Loucy (cell line): ENCODE data around the gene EFNA3.

Experiments used
- H2AFZ ChIP-seq: fragments of 200-600 bp; sonication (generic); 2 replicates; pipeline ENCODE4 v1.6.0; 2016; ENCODE audit warnings: antibody characterized with exemption, mild to moderate bottlenecking, low read length, moderate library complexity
- H3F3A ChIP-seq: fragments of 200-600 bp; 2 replicates; pipeline ENCODE4 v1.6.0; 2016; ENCODE audit warnings: antibody characterized with exemption, low read depth, mild to moderate bottlenecking
- H3K27me3 ChIP-seq: fragments of 200-600 bp; sonication (generic); 2 replicates; pipeline ENCODE4 v1.6.1; 2014; ENCODE audit warnings: low read length, mild to moderate bottlenecking; ENCODE audit not compliant: insufficient read depth, poor library complexity, severe bottlenecking
- H3K36me3 ChIP-seq: fragments of 200-600 bp; sonication (generic); 2 replicates; pipeline ENCODE4 v1.6.1; 2016; ENCODE audit warnings: low read length; ENCODE audit not compliant: insufficient read depth
- H3K4me1 ChIP-seq: fragments of 200-600 bp; sonication (generic); 2 replicates; pipeline ENCODE4 v1.5.1; 2014; ENCODE audit warnings: low read length, mild to moderate bottlenecking; ENCODE audit not compliant: insufficient read depth, poor library complexity, severe bottlenecking
- H3K4me2 ChIP-seq: fragments of 200-600 bp; sonication (generic); 2 replicates; pipeline ENCODE4 v1.6.0; 2014; ENCODE audit warnings: antibody characterized with exemption, low read length, low read depth, mild to moderate bottlenecking; ENCODE audit not compliant: poor library complexity, severe bottlenecking
- H3K4me3 ChIP-seq: fragments of 200-600 bp; sonication (generic); 2 replicates; pipeline ENCODE4 v1.5.1; 2014; ENCODE audit warnings: low read length, mild to moderate bottlenecking, mixed read lengths; ENCODE audit not compliant: poor library complexity, severe bottlenecking
- H3K79me2 ChIP-seq: fragments of 200-600 bp; sonication (generic); 2 replicates; pipeline ENCODE4 v1.6.1; 2014; ENCODE audit warnings: low read length; ENCODE audit not compliant: insufficient read depth
- H3K9ac ChIP-seq: fragments of 200-600 bp; sonication (generic); 2 replicates; pipeline ENCODE4 v1.6.0; 2014; ENCODE audit warnings: mild to moderate bottlenecking, low read depth, low read length, moderate library complexity; ENCODE audit not compliant: poor library complexity, severe bottlenecking
- H3K9me2 ChIP-seq: fragments of 200-600 bp; sonication (generic); replicated peaks from 2 replicates; pipeline ENCODE4 v1.6.1; 2016; ENCODE audit warnings: low read depth, low read length, mixed read lengths
- H3K9me3 ChIP-seq: fragments of 200-600 bp; sonication (generic); 2 replicates; pipeline ENCODE4 v1.6.1; 2014; ENCODE audit warnings: mild to moderate bottlenecking, antibody characterized with exemption, low read length, low read depth; ENCODE audit not compliant: insufficient read depth
- H4K20me1 ChIP-seq: fragments of 200-600 bp; sonication (generic); 2 replicates; pipeline ENCODE4 v1.6.0; 2014; ENCODE audit warnings: antibody characterized with exemption, low read length, mild to moderate bottlenecking; ENCODE audit not compliant: insufficient read depth, poor library complexity, severe bottlenecking
- EZH2phosphoT487 ChIP-seq: fragments of 200-600 bp; IDR thresholded peaks from 2 replicates; pipeline ENCODE4 v1.6.1; 2018; ENCODE audit warnings: antibody characterized with exemption, mild to moderate bottlenecking, moderate library complexity, borderline replicate concordance
- TF ChIP-seq, protein P1 (sequence below): fragments of 200-600 bp; sonication (generic); conservative IDR thresholded peaks from 2 replicates; pipeline ENCODE4 v1.5.1; 2014; ENCODE audit warnings: mild to moderate bottlenecking, antibody characterized with exemption, low read length

EFNA3 gene

DNA sequence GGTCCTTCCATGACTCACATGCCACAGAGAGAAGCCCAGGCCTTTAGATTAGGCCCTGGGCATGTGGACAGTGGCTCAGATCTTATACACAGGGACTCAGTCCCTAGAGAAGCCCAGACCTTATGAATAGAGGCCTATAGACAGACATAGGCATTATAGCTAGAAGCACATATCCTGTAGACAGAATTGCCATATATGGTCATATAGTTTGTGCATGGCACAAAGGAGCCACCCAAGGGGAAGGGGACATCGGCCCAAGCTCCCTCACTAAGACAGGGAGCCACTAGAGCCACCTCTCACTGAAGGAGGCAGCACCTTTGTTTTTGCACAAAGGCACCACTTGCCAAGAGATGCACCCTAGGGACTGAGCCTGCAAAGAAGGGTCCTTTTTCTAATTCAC is 2.3 kb upstream of the EFNA3 start:
- no peaks in the 10 kb centered on the region for H4K20me1 ChIP-seq
- no peaks in the 10 kb centered on the region for H3K36me3 ChIP-seq
- no peaks in the 10 kb centered on the region for H3K27me3 ChIP-seq
- 0 out of 2 replicates have a peak, but pooled peaks cover 2% of the 10 kb centered on the region for H3F3A ChIP-seq
- H3K9ac ChIP-seq = peak overlapping the region; percentile 18
- peaks cover 76% of the 10 kb centered on the region for H3K4me1 ChIP-seq
- no peaks in the 10 kb centered on the region for H3K9me3 ChIP-seq
- H3K9me2 ChIP-seq = no peaks in the 10 kb centered on the region
- H2AFZ ChIP-seq = no peak overlapping the region
- H3K79me2 ChIP-seq = no peaks in the 10 kb centered on the region
- H3K4me2 ChIP-seq = peak overlapping the region; percentile 26
- no peak for TF ChIP-seq EZH2phosphoT487
- TF ChIP-seq, protein P1, sequence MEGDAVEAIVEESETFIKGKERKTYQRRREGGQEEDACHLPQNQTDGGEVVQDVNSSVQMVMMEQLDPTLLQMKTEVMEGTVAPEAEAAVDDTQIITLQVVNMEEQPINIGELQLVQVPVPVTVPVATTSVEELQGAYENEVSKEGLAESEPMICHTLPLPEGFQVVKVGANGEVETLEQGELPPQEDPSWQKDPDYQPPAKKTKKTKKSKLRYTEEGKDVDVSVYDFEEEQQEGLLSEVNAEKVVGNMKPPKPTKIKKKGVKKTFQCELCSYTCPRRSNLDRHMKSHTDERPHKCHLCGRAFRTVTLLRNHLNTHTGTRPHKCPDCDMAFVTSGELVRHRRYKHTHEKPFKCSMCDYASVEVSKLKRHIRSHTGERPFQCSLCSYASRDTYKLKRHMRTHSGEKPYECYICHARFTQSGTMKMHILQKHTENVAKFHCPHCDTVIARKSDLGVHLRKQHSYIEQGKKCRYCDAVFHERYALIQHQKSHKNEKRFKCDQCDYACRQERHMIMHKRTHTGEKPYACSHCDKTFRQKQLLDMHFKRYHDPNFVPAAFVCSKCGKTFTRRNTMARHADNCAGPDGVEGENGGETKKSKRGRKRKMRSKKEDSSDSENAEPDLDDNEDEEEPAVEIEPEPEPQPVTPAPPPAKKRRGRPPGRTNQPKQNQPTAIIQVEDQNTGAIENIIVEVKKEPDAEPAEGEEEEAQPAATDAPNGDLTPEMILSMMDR = no peak
- H3K4me3 ChIP-seq = peak overlapping the region; percentile 4

DNA sequence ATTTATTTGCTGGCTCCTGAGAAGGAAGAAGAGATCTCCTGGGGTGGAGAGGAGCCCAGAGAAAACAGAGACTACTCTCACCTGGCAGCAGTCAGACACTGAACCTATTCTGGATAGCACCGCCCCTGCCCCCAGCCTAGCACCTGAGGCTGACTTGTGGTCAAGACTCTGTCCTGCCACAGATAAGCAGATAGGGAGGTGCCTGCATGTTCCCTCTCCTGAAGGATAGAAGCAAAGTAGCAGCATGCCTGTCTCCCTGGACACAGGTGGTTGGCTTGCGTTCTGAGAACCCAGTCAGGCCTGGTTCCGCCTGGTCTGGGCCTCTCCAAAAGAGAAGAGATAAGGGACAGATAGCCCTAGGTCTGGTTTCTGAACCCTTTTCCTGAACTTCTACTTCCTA is 1.3 kb upstream of the EFNA3 start:
- no peaks in the 10 kb centered on the region for H3K79me2 ChIP-seq
- peaks cover 74% of the 10 kb centered on the region for H3K4me1 ChIP-seq
- H4K20me1 ChIP-seq = no peaks in the 10 kb centered on the region
- no peaks in the 10 kb centered on the region for H3K27me3 ChIP-seq
- no peaks in the 10 kb centered on the region for H3K9me2 ChIP-seq
- no peak overlapping the region for H2AFZ ChIP-seq
- peak overlapping the region; percentile 18 for H3K9ac ChIP-seq
- H3K4me2 ChIP-seq = peak overlapping the region; percentile 26
- 0 out of 2 replicates have a peak, but pooled peaks cover 5% of the 10 kb centered on the region for H3F3A ChIP-seq
- no peaks in the 10 kb centered on the region for H3K36me3 ChIP-seq
- no peaks in the 10 kb centered on the region for H3K9me3 ChIP-seq
- no peak overlapping the region for H3K4me3 ChIP-seq
- TF ChIP-seq, protein P1 = no peak
- TF ChIP-seq EZH2phosphoT487 = no peak

DNA sequence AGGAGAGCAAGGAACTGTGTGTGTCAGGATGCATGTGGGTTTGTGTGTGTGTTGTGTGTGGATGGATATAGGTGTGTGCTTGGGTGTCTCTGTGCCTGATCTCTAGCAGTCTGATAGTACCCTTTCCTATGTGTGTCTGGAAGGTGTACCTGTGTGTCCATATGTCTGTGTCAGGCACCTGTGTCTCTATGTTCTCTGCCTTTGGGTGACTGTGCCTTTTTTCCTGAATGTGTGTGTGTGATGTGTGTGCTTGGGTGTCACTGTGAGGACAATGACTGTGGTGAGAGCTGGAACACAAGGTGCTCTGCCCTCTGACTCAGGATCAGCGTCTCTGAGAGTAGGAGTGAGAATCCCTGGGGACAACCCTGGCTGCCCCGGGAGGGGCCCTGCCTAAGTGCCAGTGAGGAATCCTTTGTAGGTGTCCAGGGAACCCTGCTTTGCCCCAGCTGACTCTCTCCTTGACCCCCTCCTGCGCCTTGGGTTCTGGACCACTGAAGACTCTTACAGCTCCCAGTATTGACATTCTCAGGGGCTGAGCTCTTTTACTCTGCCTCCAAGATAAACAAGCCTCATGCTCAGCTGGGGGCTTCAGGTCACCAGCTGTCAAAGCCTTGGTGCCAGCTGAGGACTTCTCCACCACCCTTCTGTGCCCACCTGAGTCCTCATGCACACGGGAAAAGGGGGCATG is 735 bp upstream of the EFNA3 start:
- peaks cover 68% of the 10 kb centered on the region for H3K4me1 ChIP-seq
- no peak for TF ChIP-seq EZH2phosphoT487
- TF ChIP-seq, protein P1 = no peak
- no peaks in the 10 kb centered on the region for H3K27me3 ChIP-seq
- peak overlapping the region; percentile 18 for H3K9ac ChIP-seq
- no peaks in the 10 kb centered on the region for H3K36me3 ChIP-seq
- H3K9me3 ChIP-seq = no peaks in the 10 kb centered on the region
- no peak overlapping the region for H2AFZ ChIP-seq
- peaks cover 7% of the 10 kb centered on the region; the same call in 1 of the 2 replicates for H3F3A ChIP-seq
- no peaks in the 10 kb centered on the region for H3K9me2 ChIP-seq
- no peak overlapping the region for H3K4me3 ChIP-seq
- H4K20me1 ChIP-seq = no peaks in the 10 kb centered on the region
- H3K4me2 ChIP-seq = peak overlapping the region; percentile 26
- H3K79me2 ChIP-seq = no peaks in the 10 kb centered on the region
